Gastrocnemius medialis (tissue), 4 donors: ENCODE results near the gene TFPI.

Experiments used
- POLR2A ChIP-seq, 2 donors: fragments of 450-650 bp; IDR thresholded peaks; one replicate each; pipeline ENCODE4 v1.6.1; 2017; ENCODE audit warnings: antibody characterized with exemption in 2 of 2, mild to moderate bottlenecking in 2 of 2, moderate library complexity in 2 of 2
- TF ChIP-seq, protein P1 (sequence below), 5 experiments: fragments of 450-650 bp in 3 of 5; fragments of 200-600 bp in 2 of 5; sonication (generic) in 2 of 5; IDR thresholded peaks in 4 of 5; conservative IDR thresholded peaks in 1 of 5; 1 replicate in 4 of 5; 2 replicates in 1 of 5; pipeline ENCODE4 v1.5.1; 2016 to 2019; ENCODE audit warnings: antibody characterized with exemption in 5 of 5, mild to moderate bottlenecking in 3 of 5, moderate library complexity in 3 of 5

DNA sequence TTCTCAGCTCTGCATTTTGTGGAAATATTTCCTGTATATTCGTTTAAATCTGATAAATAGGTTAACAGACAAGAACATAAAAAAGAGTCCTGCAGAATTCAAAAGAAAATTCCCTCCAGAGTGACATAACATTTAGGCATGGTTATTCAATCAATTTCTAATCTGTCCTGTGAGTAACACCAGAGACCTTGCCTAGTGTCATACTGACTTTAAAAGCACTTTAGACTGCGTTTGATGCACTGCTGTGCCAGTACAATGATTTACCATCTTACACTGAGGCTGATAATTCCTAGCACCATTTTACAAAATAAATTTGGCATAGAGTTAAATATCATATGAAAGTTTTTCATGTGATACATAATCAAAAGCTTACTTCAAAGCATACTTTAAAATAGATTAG is 70.7 kb downstream of the TFPI start:
- TF ChIP-seq, protein P1, sequence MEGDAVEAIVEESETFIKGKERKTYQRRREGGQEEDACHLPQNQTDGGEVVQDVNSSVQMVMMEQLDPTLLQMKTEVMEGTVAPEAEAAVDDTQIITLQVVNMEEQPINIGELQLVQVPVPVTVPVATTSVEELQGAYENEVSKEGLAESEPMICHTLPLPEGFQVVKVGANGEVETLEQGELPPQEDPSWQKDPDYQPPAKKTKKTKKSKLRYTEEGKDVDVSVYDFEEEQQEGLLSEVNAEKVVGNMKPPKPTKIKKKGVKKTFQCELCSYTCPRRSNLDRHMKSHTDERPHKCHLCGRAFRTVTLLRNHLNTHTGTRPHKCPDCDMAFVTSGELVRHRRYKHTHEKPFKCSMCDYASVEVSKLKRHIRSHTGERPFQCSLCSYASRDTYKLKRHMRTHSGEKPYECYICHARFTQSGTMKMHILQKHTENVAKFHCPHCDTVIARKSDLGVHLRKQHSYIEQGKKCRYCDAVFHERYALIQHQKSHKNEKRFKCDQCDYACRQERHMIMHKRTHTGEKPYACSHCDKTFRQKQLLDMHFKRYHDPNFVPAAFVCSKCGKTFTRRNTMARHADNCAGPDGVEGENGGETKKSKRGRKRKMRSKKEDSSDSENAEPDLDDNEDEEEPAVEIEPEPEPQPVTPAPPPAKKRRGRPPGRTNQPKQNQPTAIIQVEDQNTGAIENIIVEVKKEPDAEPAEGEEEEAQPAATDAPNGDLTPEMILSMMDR (IDR thresholded peaks at IDR 0.05 in 4 of 5, conservative IDR thresholded peaks at IDR 0.05 in 1 of 5): no peak
- no peak for TF ChIP-seq POLR2A (IDR thresholded peaks at IDR 0.05)
